ENCODE data around the gene MNAT1.

MNAT1 gene

GRCh38 chr14:61019537-61019936 lies 285.0 kb downstream of the MNAT1 start:
- Mint-ChIP-seq H3K27me3 (no peaks in the 10 kb centered on the region), H3K27ac (no peak overlapping the region), H3K4me1 (ENCODE audit: low read depth) (no peaks in the 10 kb centered on the region), H3K36me3 (peaks cover 4% of the 10 kb centered on the region), H3K4me3 (no peak overlapping the region), H3K9me3 (ENCODE audit: low read depth) (no peaks in the 10 kb centered on the region)
